Measurements from ENCODE around the gene A4GNT.
"Not testable (repeated sequence)": the region's sequence is repeated elsewhere in the genome, so short reads cannot be mapped to it uniquely, and the experiment has no call there.

Gene A4GNT

GRCh38 chr3:138119423-138119766, 12.8 kb downstream of the A4GNT start:
- in situ Hi-C loops (cut with MboI; ENCODE audit: low sequenced_read_pairs), result no loop called here

GRCh38 chr3:138118612-138119422, 13.4 kb downstream of the A4GNT start:
- in situ Hi-C loops (cut with MboI; ENCODE audit: low sequenced_read_pairs), result no loop called here

GRCh38 chr3:138114988-138115971, 16.9 kb downstream of the A4GNT start, which contains the start of gene DZIP1L:
Gene DZIP1L, minus strand, starts transcription at chr3:138115608. Its CDS starts 11,637 bp downstream, at chr3:138103971.
- in situ Hi-C loops (cut with MboI; ENCODE audit: low sequenced_read_pairs), result no loop called here

DNA sequence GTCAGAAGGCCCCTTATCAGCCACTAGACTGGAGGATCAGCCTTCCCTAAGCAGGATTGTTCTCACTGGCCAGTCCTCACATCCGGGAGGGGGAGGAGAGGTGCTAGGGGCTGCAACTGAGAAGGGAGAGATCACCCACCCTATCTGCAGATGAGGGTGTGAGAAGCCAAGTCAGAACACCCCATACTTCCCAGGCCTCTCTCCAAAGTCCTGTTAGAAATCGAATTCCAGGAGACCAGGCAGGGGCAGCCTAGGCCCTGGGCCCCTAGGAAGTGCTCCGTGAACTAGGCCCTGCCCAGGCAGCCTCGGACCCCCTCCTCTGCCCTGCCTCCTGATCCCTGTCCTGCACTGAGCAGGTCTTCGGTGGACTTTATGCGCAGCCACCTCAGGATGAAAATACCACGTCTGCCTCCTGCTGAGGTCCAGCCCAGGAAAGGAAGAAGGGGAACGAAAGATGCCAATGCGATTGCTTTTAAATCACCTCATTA, 17.7 kb downstream of the A4GNT start:
- in situ Hi-C loops (cut with MboI; ENCODE audit: low sequenced_read_pairs), result no loop called here

GRCh38 chr3:138113326-138113725, 18.9 kb downstream of the A4GNT start:
- in situ Hi-C loops (cut with MboI; ENCODE audit: low sequenced_read_pairs), result no loop called here

DNA sequence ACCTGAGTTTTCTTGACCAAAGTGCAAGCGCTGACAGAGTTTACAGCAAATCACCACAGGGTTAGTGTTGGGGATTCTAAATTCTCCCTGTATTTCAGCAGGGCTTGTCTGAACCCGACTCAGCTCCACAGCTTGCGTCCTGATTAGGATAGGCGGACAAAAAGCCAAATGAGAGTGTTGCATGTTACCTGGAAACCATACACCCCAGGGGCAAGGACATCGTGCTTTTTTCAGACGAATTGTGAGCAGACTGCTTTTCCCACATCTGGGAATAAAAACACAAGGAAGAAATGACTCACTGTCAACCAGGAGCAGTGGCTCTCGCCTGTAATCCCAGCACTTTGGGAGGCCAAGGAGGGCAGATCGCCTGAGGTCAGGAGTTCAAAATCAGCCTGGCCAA, 19.8 kb downstream of the A4GNT start:
- in situ Hi-C loops (cut with MboI; ENCODE audit: low sequenced_read_pairs), result no loop called here

DNA sequence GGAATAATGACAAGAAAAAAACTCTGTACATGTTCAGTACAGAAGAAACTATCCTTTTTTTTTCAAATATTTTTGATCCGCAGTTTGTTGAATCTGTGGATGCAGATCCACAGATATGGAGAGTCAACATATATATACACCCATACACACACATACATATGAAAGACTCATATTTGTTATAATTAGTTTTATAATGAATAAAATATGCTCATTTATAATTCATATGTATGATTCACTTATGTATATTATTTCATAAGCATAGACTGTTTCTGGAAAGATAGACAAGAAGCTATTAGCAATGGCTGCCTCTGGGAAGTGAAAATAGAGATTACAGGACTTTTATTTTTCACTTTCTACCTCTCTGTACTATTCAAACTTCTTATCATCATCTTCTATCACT, 26.6 kb downstream of the A4GNT start:
- in situ Hi-C loops (cut with MboI; ENCODE audit: low sequenced_read_pairs), result no loop called here

- in situ Hi-C loops (cut with MboI; ENCODE audit: low sequenced_read_pairs), result no loop called here
Observed at GRCh38 chr3:138103466-138103865, 28.7 kb downstream of the A4GNT start.

DNA sequence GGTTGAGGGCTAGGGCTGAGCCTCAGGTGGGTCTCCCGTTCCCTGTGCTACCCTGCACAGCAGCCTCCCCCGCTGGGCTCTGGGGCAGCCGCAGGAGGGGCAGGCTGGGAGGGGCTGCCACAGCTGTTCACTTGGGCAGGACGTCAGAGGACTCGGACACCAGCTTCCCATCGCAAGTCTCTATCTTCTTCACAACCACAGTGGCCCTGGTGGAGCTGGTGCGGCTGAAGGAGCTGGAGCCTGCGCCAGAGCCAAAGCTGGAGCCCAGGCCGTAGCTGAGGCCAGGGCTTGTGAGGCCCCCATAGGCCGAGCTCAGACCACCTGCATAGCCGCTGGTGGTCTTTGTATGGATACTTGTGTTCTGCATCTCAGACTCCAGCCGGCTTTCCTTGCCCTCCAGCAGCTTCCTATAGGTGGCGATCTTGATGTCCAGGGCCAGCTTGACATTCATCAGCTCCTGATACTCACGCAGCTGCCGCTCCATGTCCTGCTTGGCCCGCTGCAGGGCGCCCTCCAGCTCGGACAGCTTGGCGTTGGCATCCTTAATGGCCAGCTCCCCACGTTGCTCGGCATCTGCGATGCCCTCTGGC, 30.7 kb downstream of the A4GNT start:
- in situ Hi-C loops (cut with MboI; ENCODE audit: low sequenced_read_pairs), result not testable (repeated sequence)

GRCh38 chr3:138099417-138099816, 32.8 kb downstream of the A4GNT start:
- in situ Hi-C loops (cut with MboI; ENCODE audit: low sequenced_read_pairs), result no loop called here

DNA sequence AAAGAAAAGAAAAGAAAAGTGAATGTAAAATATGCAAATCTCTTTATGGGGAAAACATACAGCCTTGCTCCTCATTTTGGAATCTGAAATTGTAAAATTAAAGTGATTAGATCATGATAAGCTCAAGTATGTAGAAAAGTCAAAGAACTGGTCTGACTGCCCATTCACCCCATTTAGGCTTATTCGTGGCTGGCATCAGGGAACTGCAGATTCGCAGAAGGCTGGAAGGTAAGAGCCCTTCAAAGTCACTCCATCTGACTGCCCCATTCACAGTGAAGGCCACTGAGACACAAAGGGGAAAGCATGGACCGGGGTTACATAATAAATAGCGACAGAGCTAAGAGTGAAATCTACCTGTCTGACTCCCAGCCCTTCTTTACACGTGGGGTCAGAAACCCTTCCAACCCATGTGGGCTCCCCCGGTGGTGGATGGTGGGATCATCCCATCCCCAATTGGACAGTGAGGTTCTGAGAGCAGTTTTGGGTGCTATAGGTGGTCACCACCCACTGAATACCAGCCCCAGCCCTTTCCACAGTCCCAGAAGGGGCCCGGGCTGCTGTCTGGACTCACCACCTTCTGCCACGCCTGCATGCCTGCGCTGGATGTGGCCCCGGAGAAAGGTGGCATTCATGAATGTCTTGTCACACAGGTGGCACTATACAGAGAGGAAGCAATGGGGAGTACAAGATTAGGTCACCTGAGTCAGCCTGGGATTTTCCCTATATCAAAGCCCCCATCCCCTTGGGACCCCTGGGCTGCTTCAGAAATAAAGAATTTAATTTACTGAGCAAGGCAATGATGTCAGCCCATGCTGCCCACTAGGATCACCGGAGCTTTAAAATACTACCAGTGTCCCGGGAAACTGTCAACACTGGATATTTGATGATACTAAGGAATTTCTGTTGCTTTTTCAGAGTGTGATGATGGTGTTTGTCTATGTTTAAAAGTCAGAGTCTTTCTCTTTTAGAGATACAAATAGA, 34.7 kb downstream of the A4GNT start:
- in situ Hi-C loops (cut with MboI; ENCODE audit: low sequenced_read_pairs), result no loop called here

DNA sequence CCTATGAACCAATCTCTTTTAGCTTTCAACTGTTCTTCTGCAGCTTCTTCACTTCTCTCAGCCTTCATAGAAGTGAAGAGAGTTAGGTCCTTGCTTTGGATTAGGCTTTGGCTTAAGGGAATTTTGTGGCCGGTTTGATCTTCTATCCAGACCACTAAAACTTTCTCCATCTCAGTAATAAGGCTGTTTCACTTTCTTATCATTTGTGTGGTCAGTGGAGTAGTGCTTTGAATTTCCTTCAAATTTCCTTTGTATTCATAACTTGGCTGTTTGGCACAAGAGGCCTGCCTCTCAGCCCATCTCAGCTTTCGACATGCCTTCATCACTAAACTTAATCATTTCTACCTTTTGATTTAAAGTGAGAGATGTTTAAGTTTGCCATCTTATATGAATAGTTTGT, 38.5 kb downstream of the A4GNT start:
- in situ Hi-C loops (cut with MboI; ENCODE audit: low sequenced_read_pairs), result no loop called here

DNA sequence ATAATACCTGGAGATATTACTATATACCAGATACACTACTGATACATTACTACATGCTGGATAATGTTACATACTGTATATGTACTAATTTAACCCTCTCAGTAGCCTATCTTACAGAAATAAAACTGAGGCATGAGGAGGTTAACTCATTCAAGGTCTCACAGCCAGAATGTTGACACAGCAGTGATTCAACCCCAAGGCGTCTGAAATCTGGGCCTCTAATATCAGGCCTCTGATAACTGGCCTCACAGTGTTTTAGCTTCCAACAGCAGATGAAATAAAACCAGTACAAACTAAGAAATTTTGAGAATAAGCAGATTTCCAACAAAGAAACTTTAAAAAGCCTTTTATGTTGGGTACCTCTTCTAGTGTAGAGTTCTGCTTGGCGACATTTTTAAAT, 40.2 kb downstream of the A4GNT start:
- in situ Hi-C loops (cut with MboI; ENCODE audit: low sequenced_read_pairs), result no loop called here

- in situ Hi-C loops (cut with MboI; ENCODE audit: low sequenced_read_pairs), result no loop called here
Observed at GRCh38 chr3:138089091-138089490, 43.1 kb downstream of the A4GNT start.

GRCh38 chr3:138085745-138086144, 46.4 kb downstream of the A4GNT start:
- in situ Hi-C loops (cut with MboI; ENCODE audit: low sequenced_read_pairs), result not testable (repeated sequence)

DNA sequence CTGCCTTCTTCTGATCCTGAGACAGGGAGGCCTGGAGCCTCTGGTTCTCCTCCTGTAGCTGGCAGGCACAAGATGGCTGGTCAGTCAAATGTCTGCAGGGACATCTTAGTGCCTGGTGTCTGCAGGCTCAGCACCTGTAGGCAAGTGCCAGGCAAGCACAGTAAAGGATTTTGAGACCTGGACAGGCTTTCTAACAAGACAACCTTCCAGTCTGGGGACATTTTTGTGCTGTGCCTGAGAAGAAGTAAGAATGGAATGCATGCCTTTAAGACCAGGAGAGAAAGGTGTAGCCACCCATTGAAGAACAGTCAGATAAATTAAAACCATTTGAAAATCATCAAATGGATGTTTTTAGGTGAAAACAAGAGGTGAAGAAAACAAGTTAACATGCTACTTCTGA, 48.0 kb downstream of the A4GNT start:
- in situ Hi-C loops (cut with MboI; ENCODE audit: low sequenced_read_pairs), result no loop called here

DNA sequence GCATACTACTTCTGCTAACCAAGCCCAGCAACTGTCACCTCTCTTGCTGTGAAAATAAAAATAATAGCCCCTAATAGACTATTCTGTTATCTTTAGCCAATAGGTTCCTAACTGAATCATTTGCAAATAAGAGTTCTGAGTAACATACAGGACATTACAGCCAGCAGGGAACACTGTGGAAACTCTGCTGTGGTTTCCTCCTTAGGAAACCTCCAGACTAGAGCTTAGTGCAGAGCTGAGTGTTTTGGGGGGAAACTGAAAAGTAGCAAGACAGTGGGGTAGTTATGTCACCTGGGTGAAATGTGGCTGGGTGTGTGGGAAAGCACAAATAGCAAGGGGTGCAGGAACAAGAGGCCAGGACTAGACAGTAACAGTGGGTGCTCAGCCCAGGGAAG, 49.2 kb downstream of the A4GNT start:
- in situ Hi-C loops (cut with MboI; ENCODE audit: low sequenced_read_pairs), result no loop called here

DNA sequence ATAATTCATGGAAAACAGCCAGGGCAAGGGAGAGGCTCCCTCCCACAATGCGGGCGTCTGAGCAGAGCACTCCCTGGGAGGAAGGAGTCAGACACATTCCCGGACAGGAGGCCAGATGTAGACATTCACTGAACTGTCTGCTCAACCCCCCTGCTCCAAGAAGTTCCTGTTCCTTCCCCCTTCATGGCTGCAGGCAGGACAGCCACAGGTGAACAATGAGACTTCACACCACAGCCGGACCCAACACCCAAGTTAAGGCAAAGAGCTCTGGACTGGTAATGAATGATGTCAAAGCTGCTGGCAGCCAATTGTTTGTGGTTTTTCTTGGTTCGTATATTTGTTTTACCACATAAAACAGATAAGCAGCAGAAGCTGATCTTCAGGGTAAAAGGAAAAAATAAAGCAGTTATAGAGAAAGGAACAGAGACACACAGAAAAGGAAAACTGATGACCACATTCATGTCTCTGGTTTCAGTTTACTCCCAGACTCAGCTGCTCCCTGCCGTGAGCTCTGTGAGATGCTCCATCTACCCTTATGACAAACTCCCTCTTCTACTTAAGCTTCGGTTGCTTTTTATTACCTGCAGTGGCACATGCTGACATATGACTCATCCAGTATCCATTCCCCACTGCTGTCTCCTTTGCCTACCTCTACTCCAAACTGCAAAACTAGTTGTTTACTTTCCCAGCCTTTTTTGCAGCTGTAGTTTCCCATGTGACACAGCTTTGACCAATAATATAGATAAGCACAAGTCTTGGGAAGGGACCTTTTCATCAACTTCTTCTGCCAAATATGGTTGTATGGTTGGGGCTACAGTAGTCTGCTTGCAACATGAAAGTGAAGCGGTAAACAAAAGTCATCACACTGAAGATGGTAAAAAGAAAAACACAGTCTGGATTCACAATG, 49.9 kb downstream of the A4GNT start:
- in situ Hi-C loops (cut with MboI; ENCODE audit: low sequenced_read_pairs), result no loop called here

Measured in HL-60/S4 treated with retinoic acid at 250 ng/mL for 4 days and 3 days (cell line).